ENCODE measurements around the gene NUP62.

DNA sequence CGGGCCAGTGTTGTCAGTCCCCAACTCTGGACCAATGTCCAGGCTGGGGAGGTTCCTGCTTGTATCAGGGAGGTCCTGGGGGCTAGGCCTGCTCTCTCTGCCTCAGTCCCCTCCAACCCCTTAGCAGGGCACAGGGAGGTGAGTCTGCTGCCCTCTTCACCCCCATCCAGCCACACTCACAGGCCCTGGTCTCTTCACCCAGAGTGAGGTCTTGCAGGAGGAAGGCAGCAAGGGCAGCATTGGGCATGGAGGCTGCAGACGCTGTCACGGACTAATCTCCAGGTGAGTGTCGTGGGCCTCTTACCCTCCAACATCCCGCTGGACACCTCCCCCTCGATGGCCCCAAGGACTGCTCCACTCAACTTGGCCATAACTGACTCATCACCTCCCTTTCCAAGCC lies 43.5 kb upstream of the NUP62 start:
- TF ChIP-seq, protein P1, sequence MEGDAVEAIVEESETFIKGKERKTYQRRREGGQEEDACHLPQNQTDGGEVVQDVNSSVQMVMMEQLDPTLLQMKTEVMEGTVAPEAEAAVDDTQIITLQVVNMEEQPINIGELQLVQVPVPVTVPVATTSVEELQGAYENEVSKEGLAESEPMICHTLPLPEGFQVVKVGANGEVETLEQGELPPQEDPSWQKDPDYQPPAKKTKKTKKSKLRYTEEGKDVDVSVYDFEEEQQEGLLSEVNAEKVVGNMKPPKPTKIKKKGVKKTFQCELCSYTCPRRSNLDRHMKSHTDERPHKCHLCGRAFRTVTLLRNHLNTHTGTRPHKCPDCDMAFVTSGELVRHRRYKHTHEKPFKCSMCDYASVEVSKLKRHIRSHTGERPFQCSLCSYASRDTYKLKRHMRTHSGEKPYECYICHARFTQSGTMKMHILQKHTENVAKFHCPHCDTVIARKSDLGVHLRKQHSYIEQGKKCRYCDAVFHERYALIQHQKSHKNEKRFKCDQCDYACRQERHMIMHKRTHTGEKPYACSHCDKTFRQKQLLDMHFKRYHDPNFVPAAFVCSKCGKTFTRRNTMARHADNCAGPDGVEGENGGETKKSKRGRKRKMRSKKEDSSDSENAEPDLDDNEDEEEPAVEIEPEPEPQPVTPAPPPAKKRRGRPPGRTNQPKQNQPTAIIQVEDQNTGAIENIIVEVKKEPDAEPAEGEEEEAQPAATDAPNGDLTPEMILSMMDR (IDR thresholded peaks at IDR 0.05), result no peak
- TF ChIP-seq POLR2AphosphoS5 (IDR thresholded peaks at IDR 0.05; ENCODE audit: low read depth, low read length), result no peak
- TF ChIP-seq TCF7L2 (IDR thresholded peaks at IDR 0.05; ENCODE audit: low read depth, low read length), result no peak
- TF ChIP-seq, protein P2, sequence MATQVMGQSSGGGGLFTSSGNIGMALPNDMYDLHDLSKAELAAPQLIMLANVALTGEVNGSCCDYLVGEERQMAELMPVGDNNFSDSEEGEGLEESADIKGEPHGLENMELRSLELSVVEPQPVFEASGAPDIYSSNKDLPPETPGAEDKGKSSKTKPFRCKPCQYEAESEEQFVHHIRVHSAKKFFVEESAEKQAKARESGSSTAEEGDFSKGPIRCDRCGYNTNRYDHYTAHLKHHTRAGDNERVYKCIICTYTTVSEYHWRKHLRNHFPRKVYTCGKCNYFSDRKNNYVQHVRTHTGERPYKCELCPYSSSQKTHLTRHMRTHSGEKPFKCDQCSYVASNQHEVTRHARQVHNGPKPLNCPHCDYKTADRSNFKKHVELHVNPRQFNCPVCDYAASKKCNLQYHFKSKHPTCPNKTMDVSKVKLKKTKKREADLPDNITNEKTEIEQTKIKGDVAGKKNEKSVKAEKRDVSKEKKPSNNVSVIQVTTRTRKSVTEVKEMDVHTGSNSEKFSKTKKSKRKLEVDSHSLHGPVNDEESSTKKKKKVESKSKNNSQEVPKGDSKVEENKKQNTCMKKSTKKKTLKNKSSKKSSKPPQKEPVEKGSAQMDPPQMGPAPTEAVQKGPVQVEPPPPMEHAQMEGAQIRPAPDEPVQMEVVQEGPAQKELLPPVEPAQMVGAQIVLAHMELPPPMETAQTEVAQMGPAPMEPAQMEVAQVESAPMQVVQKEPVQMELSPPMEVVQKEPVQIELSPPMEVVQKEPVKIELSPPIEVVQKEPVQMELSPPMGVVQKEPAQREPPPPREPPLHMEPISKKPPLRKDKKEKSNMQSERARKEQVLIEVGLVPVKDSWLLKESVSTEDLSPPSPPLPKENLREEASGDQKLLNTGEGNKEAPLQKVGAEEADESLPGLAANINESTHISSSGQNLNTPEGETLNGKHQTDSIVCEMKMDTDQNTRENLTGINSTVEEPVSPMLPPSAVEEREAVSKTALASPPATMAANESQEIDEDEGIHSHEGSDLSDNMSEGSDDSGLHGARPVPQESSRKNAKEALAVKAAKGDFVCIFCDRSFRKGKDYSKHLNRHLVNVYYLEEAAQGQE (IDR thresholded peaks at IDR 0.05; ENCODE audit: insufficient read depth in 1 of 2, low read depth in 2 of 2, low read length in 1 of 2), result no peak
- TF ChIP-seq SIN3A (IDR thresholded peaks at IDR 0.05; ENCODE audit: borderline replicate concordance, insufficient read depth, low read depth, low read length), result no peak

Measured in Panc1 (cell line).